Measurements from ENCODE around the gene LHCGR. TPM values are rescaled to one million over a fixed set of nuclear protein-coding genes. Genes with fewer than 3 reads are reported as not detected.

LHCGR gene
- total and polyA plus RNA-seq, 12 donors, result 0.19 to 1.7 (median 0.50) TPM; not detected in 6

DNA sequence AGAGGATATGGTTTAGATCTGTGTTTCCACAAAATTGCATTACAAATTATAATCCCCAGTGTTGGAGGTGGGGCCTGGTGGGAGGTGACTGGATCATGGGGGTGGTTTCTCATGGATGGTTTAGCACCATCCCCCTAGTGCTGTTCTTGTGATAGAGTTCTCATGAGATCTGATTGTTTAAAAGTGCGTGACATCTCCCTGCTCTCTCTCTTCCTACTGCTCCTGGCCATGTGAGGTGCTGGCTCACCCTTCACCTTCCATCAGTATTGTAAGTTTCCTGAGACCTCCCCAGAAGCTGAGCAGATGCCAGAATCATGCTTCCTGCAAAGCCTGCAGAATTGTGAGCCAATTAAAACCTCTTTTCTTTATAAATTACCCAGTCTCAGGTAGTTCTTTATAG is 33.1 kb downstream of the LHCGR start:
- WGBS, 2 donors, result 74 to 82% methylated on average over 1 of the region's 1 CpG
- ATAC-seq, result no peak
- Histone ChIP-seq H3K4me1 (peaks cover 0 to 7% (median 0%) of the 10 kb centered on the region in 9 donors), H3K36me3 (no peaks in the 10 kb centered on the region), H3K27me3 (no peaks in the 10 kb centered on the region), H3K9me3 (no peaks in the 10 kb centered on the region), H3K27ac (no peak overlapping the region), H3K4me3 (no peak overlapping the region)
- TF ChIP-seq, protein P1, sequence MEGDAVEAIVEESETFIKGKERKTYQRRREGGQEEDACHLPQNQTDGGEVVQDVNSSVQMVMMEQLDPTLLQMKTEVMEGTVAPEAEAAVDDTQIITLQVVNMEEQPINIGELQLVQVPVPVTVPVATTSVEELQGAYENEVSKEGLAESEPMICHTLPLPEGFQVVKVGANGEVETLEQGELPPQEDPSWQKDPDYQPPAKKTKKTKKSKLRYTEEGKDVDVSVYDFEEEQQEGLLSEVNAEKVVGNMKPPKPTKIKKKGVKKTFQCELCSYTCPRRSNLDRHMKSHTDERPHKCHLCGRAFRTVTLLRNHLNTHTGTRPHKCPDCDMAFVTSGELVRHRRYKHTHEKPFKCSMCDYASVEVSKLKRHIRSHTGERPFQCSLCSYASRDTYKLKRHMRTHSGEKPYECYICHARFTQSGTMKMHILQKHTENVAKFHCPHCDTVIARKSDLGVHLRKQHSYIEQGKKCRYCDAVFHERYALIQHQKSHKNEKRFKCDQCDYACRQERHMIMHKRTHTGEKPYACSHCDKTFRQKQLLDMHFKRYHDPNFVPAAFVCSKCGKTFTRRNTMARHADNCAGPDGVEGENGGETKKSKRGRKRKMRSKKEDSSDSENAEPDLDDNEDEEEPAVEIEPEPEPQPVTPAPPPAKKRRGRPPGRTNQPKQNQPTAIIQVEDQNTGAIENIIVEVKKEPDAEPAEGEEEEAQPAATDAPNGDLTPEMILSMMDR (IDR thresholded peaks at IDR 0.05), result no peak
- DNase-seq, result no peak
- intact Hi-C loops (cut with DNase I), result no loop called here

GRCh38 chr2:48721158-48721557 is 34.4 kb downstream of the LHCGR start:
- no peak for ATAC-seq
- DNase-seq, result no peak
- intact Hi-C loops (cut with DNase I), result no loop called here
- no peak overlapping the region for H3K27ac ChIP-seq
- H3K36me3 ChIP-seq, result no peaks in the 10 kb centered on the region
- no peaks in the 10 kb centered on the region for H3K9me3 ChIP-seq
- H3K27me3 ChIP-seq, result no peaks in the 10 kb centered on the region
- TF ChIP-seq, protein P1 (IDR thresholded peaks at IDR 0.05), result no peak
- WGBS, 2 donors, result 82 to 93% methylated on average over 2 of the region's 2 CpGs
- peaks cover 0 to 7% (median 0%) of the 10 kb centered on the region in 9 donors for H3K4me1 ChIP-seq
- H3K4me3 ChIP-seq, result no peak overlapping the region

DNA sequence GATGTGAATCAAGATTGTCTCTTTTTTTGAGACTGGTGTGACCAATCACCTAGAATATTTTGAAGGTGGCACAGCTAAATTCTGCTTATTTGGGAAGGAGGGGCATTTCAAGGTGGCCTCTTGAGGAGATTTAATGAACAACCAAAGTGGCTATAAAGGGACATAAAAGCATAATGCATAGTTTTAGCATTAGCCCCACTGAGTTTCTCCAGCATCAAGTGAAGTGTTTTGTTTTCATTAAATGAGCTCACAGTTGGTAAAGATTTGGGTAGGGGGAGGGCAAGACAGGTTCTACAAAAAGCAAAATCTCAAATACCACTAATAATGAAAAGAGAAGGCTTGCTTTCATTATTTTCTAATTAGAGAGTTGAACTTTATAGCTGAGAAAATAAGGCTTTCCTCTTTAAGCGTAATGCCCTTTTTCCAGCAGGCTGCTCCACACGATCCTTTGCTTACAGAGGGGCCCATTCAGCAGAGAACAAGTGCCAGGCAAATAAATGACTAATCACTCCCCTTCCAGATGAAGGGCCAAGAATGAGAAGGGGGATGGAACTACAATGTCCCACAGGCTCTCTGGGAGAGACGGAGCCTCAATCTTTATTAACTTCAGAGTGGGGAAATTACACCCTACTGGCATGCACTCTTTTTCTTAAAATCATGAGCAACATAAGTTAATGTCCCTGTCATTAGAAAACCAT is 35.9 kb downstream of the LHCGR start:
- Histone ChIP-seq H3K4me1 (peaks cover 0 to 10% (median 0%) of the 10 kb centered on the region in 9 donors), H3K27me3 (no peaks in the 10 kb centered on the region), H3K36me3 (no peaks in the 10 kb centered on the region), H3K4me3 (no peak overlapping the region), H3K9me3 (no peaks in the 10 kb centered on the region), H3K27ac (no peak overlapping the region)
- TF ChIP-seq, protein P1 (IDR thresholded peaks at IDR 0.05), result no peak
- DNase-seq (no peak), ATAC-seq (no peak)
- intact Hi-C loops (cut with DNase I), result no loop called here
- 78 to 85% methylated on average over 3 of the region's 3 CpGs for WGBS, 2 donors

DNA sequence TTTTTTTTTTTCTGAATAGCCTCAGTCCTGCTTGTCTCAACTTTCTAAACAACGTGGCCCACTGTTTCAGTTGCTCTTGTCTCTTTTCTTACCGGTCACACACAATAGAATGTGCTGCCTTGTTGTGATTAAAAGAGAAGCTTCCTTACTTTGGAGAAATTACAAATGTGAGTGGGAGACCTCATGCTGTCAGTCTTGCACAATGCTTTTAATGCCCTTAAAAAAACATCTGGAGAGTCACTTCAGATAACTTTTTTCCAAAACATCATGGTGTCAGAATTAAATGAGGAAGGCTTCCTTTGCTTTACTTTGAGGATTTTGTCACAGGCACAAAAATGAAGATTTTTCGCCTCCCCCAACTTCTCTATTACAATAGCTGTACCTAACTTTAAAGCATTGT is 37.7 kb downstream of the LHCGR start:
- TF ChIP-seq, protein P1 (IDR thresholded peaks at IDR 0.05), result no peak
- H3K27me3 ChIP-seq, result no peaks in the 10 kb centered on the region
- H3K9me3 ChIP-seq, result no peaks in the 10 kb centered on the region
- DNase-seq (no peak), ATAC-seq (no peak)
- H3K36me3 ChIP-seq, result no peaks in the 10 kb centered on the region
- intact Hi-C loops (cut with DNase I), result no loop called here
- WGBS, 2 donors, result 47 to 57% methylated on average over 3 of the region's 3 CpGs
- no peak overlapping the region for H3K27ac ChIP-seq
- H3K4me3 ChIP-seq, result no peak overlapping the region
- H3K4me1 ChIP-seq, result peaks cover 0 to 17% (median 0%) of the 10 kb centered on the region in 9 donors

Measured in heart right ventricle (tissue), 16 donors.